Vagina (tissue), 2 donors: ENCODE data around the gene SSH3. TPM values are rescaled to one million over a fixed set of nuclear protein-coding genes. Genes with fewer than 3 reads are reported as not detected.

ENCODE experiments used
- DNase-seq, 2 donors: peaks; one replicate each; pipeline ENCODE4 v3.0.0-alpha.2; 2017; ENCODE audit errors: extremely low spot score in 2 of 2
- H3K27ac ChIP-seq: fragments of 200-600 bp; sonication (generic); one replicate; pipeline ENCODE4 v1.5.1; 2019
- H3K27me3 ChIP-seq: fragments of 200-600 bp; sonication (generic); one replicate; pipeline ENCODE4 v1.5.1; 2019
- H3K36me3 ChIP-seq, 2 donors: fragments of 200-600 bp; sonication (generic); one replicate each; pipeline ENCODE4 v1.5.1; 2017 to 2019
- H3K4me1 ChIP-seq: fragments of 200-600 bp; sonication (generic); one replicate; pipeline ENCODE4 v1.5.1; 2019
- H3K4me3 ChIP-seq, 2 donors: fragments of 200-600 bp; sonication (generic); 1 replicate in 1 of 2; 2 replicates in 1 of 2; pipeline ENCODE4 v1.5.1; 2016 to 2019
- H3K9me3 ChIP-seq: fragments of 200-600 bp; sonication (generic); one replicate; pipeline ENCODE4 v1.5.1; 2019
- POLR2A ChIP-seq, 2 donors: fragments of 450-650 bp; IDR thresholded peaks; one replicate each; pipeline ENCODE4 v1.6.1; 2017; ENCODE audit warnings: antibody characterized with exemption in 2 of 2, mild to moderate bottlenecking in 2 of 2, moderate library complexity in 2 of 2
- POLR2AphosphoS5 ChIP-seq, 2 donors: sonication (generic); formaldehyde crosslinking; IDR thresholded peaks; one replicate each; pipeline ENCODE4 v1.9.0; 2017; ENCODE audit warnings: antibody characterized with exemption in 2 of 2, mild to moderate bottlenecking in 2 of 2, low read depth in 1 of 2; ENCODE audit not compliant: insufficient read depth in 1 of 2
- intact Hi-C: fragments of 100-400 bp; cut with DNase I; formaldehyde crosslinking; loops from one replicate; pipeline ENCODE4 v1.15.1; 2023
- total RNA-seq: library from RNA; depleted of rRNA; stranded (reverse); fragments of >200 nt; gene quantifications from one replicate; pipeline ENCODE4 v1.2.3, GENCODE V29; 2016
- TF ChIP-seq, protein P1 (sequence below), 3 experiments: fragments of 450-650 bp in 2 of 3; fragments of 200-600 bp in 1 of 3; sonication (generic) in 1 of 3; IDR thresholded peaks; one replicate each; pipeline ENCODE4 v1.5.1; 2017 to 2019; ENCODE audit warnings: antibody characterized with exemption in 3 of 3, mild to moderate bottlenecking in 2 of 3, moderate library complexity in 2 of 3

Gene SSH3
- total RNA-seq, 1 donor from 2014 or later: 98.0 TPM

DNA sequence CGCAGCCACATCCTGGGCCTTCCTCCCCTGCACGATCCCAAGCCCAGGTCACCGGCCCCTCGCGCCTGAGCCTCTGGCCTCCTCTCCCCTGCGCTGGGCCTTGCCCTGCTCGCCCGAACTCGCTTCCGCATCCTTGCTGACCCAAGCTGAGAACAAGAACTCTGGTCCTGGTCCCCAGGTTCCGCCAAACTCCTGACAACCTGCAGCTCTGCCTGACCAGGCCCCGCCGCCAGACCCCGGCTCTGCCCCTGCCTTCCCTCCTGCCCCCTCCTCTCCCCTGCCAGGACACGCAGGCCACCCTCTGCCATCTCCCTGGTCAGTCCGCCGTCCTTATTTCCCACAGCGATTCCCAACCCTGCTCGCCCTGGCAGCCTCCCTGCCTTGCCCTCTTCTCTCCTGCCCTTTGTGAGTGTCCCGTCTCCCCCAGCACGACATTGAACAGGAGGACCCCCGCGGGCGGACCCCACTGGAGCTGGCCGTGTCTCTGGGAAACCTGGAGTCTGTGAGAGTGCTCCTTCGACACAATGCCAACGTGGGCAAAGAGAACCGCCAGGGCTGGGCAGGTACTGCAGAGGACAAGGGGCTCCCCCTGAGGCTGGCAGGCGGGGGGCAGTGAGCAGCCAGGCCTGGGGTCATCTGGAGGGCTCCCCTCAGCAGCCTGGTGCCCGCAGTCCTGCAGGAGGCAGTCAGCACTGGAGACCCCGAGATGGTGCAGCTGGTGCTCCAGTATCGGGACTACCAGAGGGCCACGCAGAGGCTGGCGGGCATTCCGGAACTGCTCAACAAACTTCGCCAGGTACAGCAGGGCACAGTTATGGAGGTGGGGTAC is 13.5 kb upstream of the SSH3 start:
- TF ChIP-seq POLR2A (IDR thresholded peaks at IDR 0.05) (no peak), POLR2AphosphoS5 (IDR thresholded peaks at IDR 0.05; ENCODE audit: insufficient read depth in 1 of 2, low read depth in 1 of 2) (no peak)
- TF ChIP-seq, protein P1, sequence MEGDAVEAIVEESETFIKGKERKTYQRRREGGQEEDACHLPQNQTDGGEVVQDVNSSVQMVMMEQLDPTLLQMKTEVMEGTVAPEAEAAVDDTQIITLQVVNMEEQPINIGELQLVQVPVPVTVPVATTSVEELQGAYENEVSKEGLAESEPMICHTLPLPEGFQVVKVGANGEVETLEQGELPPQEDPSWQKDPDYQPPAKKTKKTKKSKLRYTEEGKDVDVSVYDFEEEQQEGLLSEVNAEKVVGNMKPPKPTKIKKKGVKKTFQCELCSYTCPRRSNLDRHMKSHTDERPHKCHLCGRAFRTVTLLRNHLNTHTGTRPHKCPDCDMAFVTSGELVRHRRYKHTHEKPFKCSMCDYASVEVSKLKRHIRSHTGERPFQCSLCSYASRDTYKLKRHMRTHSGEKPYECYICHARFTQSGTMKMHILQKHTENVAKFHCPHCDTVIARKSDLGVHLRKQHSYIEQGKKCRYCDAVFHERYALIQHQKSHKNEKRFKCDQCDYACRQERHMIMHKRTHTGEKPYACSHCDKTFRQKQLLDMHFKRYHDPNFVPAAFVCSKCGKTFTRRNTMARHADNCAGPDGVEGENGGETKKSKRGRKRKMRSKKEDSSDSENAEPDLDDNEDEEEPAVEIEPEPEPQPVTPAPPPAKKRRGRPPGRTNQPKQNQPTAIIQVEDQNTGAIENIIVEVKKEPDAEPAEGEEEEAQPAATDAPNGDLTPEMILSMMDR (IDR thresholded peaks at IDR 0.05): no peak
- no peaks in the 10 kb centered on the region for H3K9me3 ChIP-seq
- peaks cover 70% of the 10 kb centered on the region for H3K4me1 ChIP-seq
- no peaks in the 10 kb centered on the region for H3K27me3 ChIP-seq
- H3K4me3 ChIP-seq: peak overlapping the region; percentile 74 to 99
- H3K36me3 ChIP-seq: peaks cover 3 to 37% of the 10 kb centered on the region in 2 donors
- no peak for DNase-seq
- intact Hi-C loops: no loop called here
- peak overlapping the region; percentile 93 for H3K27ac ChIP-seq

DNA sequence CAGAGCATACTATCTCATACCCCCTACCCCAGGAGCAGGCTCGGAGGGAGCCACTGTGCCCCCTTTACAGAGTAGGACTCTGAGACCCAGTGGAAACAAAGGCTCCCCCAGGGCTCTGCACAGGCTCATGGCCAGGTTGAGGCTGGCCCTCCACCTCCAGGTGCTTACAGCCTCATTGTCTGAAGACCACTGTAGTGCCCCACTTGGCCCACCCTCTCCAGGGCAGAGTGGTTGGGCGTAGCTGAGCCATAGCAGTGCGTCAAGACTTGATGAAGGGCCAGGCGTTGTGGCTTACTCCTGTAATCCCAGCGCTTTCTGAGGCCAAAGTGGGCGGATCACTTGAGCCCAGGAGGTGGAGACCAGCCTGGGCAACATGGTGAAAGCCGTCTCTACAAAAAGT is 12.5 kb upstream of the SSH3 start:
- no peak for DNase-seq
- Histone ChIP-seq H3K36me3 (peaks cover 0 to 37% of the 10 kb centered on the region in 2 donors), H3K9me3 (no peaks in the 10 kb centered on the region), H3K27ac (peak overlapping the region; percentile 93), H3K4me3 (peak overlapping the region in 1 of 2 donors; percentile 74), H3K4me1 (peaks cover 69% of the 10 kb centered on the region), H3K27me3 (no peaks in the 10 kb centered on the region)
- TF ChIP-seq POLR2A (IDR thresholded peaks at IDR 0.05): no peak
- TF ChIP-seq, protein P1 (IDR thresholded peaks at IDR 0.05): no peak
- TF ChIP-seq POLR2AphosphoS5 (IDR thresholded peaks at IDR 0.05; ENCODE audit: insufficient read depth in 1 of 2, low read depth in 1 of 2): no peak
- intact Hi-C loops: no loop called here

DNA sequence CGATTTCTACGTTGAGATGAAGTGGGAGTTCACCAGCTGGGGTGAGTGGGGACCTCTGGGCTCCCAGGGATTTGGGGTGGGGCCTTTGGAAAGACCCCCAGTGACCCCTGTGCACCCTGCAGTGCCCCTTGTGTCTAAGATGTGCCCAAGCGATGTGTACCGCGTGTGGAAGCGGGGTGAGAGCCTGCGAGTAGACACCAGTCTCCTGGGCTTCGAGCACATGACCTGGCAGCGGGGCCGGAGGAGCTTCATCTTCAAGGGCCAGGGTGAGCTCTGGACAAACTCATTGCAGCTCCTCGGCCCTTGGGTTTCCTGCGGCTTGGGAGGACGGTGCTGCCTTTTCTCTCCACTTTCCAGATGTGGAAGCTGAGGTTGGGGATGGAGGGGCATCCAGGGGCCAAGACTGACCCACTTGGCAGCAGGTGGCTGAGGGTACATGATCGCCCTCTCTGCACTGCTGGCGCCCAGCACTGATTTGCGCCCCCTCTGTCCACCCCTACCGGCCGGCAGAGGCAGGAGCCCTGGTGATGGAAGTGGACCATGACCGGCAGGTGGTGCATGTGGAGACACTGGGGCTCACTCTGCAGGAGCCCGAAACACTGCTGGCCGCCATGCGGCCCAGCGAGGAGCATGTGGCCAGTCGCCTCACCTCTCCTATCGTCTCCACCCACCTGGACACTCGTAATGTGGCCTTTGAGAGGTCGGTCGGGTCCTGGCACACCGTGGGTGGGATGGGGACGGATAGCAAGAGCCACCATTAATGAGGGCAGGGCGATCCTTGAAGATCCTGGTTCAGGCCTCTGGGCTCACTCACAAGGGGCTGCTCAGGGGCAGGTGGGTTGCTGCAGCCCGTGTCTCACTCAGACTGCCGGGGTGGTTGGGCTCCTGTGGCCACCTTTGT is 11.6 kb upstream of the SSH3 start:
- Histone ChIP-seq H3K36me3 (peaks cover 0 to 40% of the 10 kb centered on the region in 2 donors), H3K9me3 (no peaks in the 10 kb centered on the region), H3K4me3 (no peak overlapping the region), H3K27ac (no peak overlapping the region), H3K4me1 (peaks cover 60% of the 10 kb centered on the region), H3K27me3 (no peaks in the 10 kb centered on the region)
- intact Hi-C loops: no loop called here
- TF ChIP-seq POLR2A (IDR thresholded peaks at IDR 0.05) (no peak), POLR2AphosphoS5 (IDR thresholded peaks at IDR 0.05; ENCODE audit: insufficient read depth in 1 of 2, low read depth in 1 of 2) (no peak)
- TF ChIP-seq, protein P1 (IDR thresholded peaks at IDR 0.05): no peak
- DNase-seq: no peak

DNA sequence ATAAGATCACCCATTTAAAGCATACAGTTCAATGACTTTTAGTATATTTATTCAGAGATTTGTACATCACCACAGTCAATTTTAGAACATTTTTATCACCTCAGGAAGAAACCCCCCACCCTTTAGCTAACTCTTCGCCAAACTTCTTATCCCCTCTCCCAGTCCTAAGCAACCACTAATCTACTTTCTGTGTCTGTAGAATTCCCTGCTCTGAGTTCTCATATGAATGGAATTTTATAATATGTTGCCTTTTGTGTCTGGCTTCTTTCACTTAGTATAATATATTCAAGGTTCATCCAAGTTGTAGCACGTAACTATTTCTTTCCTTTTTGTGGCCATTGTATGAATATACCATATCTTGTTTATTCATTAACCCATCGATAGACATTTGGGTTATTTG is 10.7 kb upstream of the SSH3 start:
- intact Hi-C loops: no loop called here
- H3K4me3 ChIP-seq: no peak overlapping the region
- H3K27me3 ChIP-seq: no peaks in the 10 kb centered on the region
- H3K36me3 ChIP-seq: peaks cover 0 to 42% of the 10 kb centered on the region in 2 donors
- H3K27ac ChIP-seq: no peak overlapping the region
- H3K4me1 ChIP-seq: peaks cover 51% of the 10 kb centered on the region
- TF ChIP-seq POLR2A (IDR thresholded peaks at IDR 0.05) (no peak), POLR2AphosphoS5 (IDR thresholded peaks at IDR 0.05; ENCODE audit: insufficient read depth in 1 of 2, low read depth in 1 of 2) (no peak)
- TF ChIP-seq, protein P1 (IDR thresholded peaks at IDR 0.05): no peak
- H3K9me3 ChIP-seq: no peaks in the 10 kb centered on the region
- no peak for DNase-seq
